AG09309 (cell line): ENCODE data around the gene VAMP8.

Experiments used
- DNase-seq: peaks from one replicate; pipeline ENCODE4 v3.0.0-alpha.2; 2010; ENCODE audit warnings: low read depth
- H3K4me3 ChIP-seq: 2 replicates; pipeline ENCODE4 v1.5.1; 2011; ENCODE audit warnings: mild to moderate bottlenecking, low read depth, low read length, moderate library complexity; ENCODE audit not compliant: control insufficient read depth
- TF ChIP-seq, protein P1 (sequence below): IDR thresholded peaks from 2 replicates; pipeline ENCODE4 v1.5.1; 2011; ENCODE audit warnings: mild to moderate bottlenecking, low read depth, low read length, inconsistent platforms; ENCODE audit not compliant: insufficient read depth, control insufficient read depth; ENCODE audit errors: missing control alignments

Gene VAMP8

DNA sequence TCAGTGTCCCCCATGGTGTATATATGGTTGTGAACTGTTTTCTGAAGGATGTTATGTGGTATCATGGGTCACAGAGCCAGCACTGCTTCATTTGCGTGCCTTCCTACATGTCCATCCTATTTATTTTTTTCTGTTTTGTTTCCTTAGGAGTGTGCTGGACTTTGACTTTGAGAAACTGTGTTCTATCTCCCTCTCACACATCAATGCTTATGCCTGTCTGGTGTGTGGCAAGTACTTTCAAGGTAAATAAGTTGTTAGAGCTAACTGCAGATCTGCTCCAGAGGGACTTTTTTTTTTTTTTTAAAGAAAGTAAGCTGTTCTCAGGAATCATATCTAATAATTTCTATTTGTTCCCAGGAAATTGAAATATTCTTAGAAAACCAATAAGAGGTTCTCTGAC, 44.0 kb downstream of the VAMP8 start:
- DNase-seq, result no peak
- H3K4me3 ChIP-seq, result no peak overlapping the region
- TF ChIP-seq, protein P1, sequence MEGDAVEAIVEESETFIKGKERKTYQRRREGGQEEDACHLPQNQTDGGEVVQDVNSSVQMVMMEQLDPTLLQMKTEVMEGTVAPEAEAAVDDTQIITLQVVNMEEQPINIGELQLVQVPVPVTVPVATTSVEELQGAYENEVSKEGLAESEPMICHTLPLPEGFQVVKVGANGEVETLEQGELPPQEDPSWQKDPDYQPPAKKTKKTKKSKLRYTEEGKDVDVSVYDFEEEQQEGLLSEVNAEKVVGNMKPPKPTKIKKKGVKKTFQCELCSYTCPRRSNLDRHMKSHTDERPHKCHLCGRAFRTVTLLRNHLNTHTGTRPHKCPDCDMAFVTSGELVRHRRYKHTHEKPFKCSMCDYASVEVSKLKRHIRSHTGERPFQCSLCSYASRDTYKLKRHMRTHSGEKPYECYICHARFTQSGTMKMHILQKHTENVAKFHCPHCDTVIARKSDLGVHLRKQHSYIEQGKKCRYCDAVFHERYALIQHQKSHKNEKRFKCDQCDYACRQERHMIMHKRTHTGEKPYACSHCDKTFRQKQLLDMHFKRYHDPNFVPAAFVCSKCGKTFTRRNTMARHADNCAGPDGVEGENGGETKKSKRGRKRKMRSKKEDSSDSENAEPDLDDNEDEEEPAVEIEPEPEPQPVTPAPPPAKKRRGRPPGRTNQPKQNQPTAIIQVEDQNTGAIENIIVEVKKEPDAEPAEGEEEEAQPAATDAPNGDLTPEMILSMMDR, result no peak

DNA sequence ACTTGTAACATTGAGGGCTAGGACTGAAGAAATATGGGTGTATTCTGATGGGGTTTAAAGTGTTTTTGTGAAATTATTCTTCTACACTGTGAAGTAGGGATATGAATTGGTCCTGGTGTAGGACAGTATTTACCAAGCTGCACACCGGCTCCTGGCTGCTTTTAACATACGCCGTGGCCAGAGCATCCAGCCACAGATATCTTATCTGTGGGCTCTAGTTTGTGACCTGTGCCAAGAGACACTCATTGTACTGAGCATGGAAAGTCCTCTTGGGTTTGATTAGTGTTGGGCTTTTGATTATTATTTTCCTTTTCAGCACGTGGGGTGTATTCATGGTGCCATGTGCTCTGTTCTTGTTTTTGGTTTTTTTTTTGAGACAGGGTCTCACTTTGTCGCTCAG, 46.6 kb downstream of the VAMP8 start:
- H3K4me3 ChIP-seq, result no peak overlapping the region
- no peak for DNase-seq
- TF ChIP-seq, protein P1, result no peak

DNA sequence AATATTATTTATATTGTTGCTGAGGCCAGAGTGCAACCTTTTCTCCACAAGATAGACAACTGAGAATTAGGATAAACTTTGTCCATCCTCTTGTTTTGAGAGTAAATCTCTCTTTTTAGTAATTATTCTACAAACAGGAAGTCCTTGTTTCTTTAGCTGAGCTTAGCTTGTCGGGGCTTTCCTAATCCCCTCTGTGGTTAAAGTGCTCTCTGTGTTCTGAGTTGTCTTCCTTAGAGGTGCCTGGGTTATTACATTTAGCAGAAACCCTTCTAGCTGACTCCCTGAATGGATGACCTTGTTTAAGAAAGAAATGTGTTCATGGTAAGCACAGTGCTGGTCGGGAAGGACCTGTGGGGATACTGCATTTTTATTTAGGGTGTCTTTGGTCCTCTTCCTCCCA, 51.3 kb downstream of the VAMP8 start:
- TF ChIP-seq, protein P1, result no peak
- no peak for DNase-seq

DNA sequence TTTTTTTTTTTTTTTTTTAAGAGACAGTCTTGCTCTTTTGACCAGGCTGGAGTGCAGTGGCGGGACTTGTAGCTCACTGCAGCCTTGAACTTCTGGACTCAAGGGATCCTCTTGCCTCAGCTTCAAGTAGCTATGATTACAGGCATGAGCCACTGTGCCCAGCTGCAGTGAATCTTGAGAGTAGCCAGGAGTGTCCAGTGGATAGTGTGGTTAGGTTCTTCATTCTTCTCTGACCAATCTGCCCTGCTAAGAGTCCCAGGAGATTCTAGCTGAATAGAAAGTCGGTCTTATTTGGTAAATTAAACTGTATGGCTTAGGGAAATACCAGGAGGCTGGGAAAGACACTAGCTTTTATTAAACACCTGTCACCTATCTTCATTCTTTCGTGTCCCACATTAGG, 53.9 kb downstream of the VAMP8 start:
- TF ChIP-seq, protein P1, result no peak
- H3K4me3 ChIP-seq, result no peak overlapping the region

More for the DNA sequence above, 51.3 kb downstream of the VAMP8 start:
- H3K4me3 ChIP-seq, result no peak overlapping the region

More for the DNA sequence above, 53.9 kb downstream of the VAMP8 start:
- DNase-seq, result no peak
